Glomerular visceral epithelial cell (primary cell): Measurements from ENCODE around the gene INPP4B.
A peak's percentile ranks its signal among the peaks of the same experiment; 100 is the strongest.

ENCODE experiments used
- DNase-seq: peaks from one replicate; pipeline ENCODE4 v3.0.0-alpha.2; 2016; ENCODE audit errors: extremely low spot score

INPP4B gene

GRCh38 chr4:142238589-142238988 is 607.5 kb downstream of the INPP4B start:
- no peak for DNase-seq

DNA sequence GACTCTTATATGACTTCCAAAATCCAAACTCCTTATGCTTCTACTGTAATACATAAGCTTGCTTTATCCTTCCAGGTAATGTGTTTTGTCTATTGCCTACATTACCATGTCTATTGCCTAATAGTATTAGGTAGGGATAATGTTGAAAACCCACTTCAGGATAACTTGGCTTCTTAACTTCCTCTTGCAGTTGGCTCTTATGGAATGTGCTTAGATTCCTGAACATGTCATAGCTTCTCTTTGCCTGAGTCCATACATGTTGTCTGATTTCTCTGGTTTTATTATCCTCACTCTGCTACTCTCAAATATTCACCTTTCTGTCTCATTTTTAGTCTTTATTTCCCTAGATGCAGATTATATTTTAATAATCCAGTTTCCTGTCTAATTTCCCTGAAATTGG is 609.8 kb downstream of the INPP4B start:
- DNase-seq: no peak

GRCh38 chr4:142231787-142232186 is 614.3 kb downstream of the INPP4B start:
- DNase-seq: no peak

- DNase-seq: no peak
These were observed 615.1 kb downstream of the INPP4B start for GRCh38 chr4:142230991-142231390.

DNA sequence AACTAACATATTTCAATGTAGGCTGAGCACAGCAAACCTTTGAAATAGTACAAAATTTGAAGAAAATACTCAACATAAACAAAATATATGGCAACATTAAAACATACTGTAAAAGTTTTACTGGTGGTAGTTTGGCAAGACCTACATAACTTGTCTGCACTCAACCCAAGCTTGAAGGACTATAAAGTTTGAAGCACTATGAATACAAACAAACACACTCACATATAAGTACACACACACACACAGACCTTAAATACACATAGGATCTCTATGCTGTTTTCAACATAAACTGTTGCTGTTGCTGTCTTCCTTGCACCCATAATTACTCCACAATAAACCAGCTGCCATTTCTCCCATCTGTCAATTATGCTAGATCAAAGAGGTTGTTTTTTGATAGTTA is 620.1 kb downstream of the INPP4B start:
- no peak for DNase-seq

- no peak for DNase-seq
These were observed 624.0 kb downstream of the INPP4B start for GRCh38 chr4:142222127-142222526.

GRCh38 chr4:142218726-142219125 is 627.4 kb downstream of the INPP4B start:
- DNase-seq: no peak

DNA sequence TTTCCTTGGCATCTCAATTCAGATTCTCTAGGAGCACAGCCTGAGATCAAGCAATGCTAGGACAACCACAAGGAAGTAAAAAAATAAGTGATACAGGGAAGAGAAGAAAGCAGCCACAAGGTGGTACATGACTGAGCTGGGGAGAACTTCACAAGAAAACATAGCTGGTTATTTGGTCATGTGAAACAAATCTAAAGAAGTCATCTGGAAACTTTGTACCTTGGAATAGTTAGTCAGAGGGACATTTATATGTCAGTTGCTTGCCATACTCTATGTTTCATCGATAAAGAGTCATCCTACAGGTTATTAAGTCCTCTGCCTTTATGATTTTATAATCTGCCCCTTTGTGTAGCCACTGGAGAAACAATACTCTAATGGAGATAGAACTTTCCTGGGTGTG is 634.7 kb downstream of the INPP4B start:
- peak; percentile 2 for DNase-seq

GRCh38 chr4:142203505-142203904 is 642.6 kb downstream of the INPP4B start:
- no peak for DNase-seq

DNA sequence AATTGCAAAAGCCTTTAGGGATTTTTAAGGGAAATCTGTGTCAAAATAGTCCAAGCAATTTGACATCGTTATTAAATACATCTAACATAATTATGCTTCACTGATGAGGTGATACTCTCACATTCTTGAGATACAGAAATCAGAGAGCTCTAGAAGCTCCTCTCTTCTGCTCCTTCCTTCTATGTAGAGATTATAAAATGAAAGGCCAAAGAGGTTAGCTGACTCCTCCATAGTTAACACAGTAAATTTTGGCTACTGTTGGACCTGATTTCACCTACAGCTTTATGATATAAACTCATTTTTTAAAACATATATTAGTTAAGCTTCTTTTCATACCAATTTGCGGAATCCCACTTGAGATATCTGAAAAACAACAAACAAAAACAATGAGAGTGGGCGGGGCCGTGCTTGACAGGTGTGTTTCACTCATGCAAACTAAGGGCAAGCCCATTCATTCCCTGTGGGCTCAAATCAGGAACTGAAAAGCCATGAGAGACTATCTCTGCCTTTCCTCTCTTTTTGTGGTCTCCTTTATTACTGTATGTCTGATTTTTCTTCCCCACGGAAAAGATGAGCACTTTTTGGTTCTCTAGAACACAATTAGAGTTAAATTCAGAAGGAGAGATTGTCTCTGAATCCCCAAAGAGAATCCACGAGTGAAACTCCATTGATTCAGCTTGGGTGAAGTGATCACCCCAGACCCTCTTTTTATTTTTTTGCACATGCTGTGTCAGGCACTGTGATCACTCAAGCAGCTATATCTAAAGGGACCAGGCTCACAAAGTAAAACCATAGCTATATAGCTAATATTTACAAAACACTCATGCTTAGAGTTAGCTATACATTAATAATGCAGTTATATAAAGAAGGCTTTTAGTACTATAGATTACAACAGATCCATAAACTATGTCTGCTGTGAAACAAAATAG is 643.4 kb downstream of the INPP4B start:
- no peak for DNase-seq

GRCh38 chr4:142201041-142201440 is 645.1 kb downstream of the INPP4B start:
- DNase-seq: no peak

GRCh38 chr4:142194905-142195304 is 651.2 kb downstream of the INPP4B start:
- DNase-seq: no peak

DNA sequence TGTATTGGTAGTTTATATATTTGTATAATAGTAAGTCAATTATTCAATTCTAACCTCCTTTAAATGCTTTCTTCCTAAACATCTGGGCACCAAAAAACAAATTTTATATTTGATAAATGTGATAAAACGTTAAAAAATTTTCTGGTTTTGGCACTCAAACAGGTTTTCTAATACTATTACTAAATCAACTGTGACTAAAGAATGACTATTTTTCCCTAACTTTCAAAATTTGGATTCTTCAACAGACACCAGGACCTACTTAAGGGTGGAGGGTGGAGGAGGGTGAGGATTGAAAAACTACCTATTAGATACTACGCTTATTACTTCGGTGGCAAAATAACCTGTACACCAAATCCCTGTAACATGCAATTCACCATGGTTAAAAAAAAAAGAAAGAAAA is 654.2 kb downstream of the INPP4B start:
- DNase-seq: no peak

- DNase-seq: no peak
These were observed 665.1 kb downstream of the INPP4B start for GRCh38 chr4:142181021-142181420.

- no peak for DNase-seq
These were observed 676.9 kb downstream of the INPP4B start for GRCh38 chr4:142169216-142169615.

- DNase-seq: no peak
These were observed 677.9 kb downstream of the INPP4B start for GRCh38 chr4:142168181-142168580.

DNA sequence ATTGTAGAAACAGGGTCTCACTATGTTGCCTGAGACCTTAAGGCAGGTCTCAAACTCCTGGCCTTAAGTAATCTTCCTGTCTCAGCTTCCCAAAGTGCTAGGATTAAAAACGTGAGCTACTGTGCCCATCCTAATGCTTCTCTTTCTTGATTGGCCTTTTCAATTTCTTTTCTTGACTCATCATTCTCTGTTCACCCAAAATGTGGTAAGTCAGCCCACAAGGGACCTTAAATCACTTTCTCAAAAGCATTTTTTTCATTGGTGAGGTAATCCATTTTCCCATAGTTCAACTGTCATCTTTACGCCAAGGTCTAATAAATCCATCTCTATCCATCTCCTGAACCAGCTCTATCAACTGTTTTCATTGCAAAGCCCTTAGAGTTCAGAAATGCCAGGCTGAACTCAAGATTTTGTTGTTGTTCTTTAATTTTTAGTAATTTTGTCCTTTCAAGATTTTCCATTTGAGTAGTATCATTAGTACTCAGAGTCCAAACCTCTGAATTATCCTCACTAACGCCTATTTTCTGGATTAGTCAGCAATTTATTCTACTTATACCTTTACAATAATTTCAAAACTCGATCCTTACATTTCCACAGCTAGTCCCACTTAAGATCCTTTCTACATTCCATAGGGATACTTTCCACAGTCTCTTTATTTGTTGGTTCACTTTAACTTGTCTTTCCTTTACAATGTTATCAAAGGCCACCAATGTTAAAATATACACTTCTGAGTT is 681.2 kb downstream of the INPP4B start:
- DNase-seq: no peak

- no peak for DNase-seq
These were observed 685.0 kb downstream of the INPP4B start for GRCh38 chr4:142161086-142161485.

GRCh38 chr4:142160509-142160908 is 685.6 kb downstream of the INPP4B start:
- no peak for DNase-seq

DNA sequence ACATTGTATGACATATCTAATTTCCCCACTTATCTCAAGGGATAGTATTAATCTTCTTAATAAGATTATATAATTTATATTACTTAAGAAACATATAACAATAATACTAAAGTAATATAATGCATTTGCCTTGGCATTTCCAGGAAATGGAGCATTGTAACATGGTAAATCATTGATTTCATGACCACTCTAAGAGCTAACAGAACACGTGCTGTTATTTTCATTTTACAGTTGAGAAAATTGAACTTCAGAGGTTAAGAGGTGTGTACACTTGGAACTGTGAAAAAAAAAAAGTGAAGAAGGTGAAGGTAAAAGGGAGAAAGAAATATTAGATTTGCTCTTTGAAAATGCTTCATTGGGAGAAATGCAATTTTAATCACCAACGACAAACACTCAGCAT is 687.1 kb downstream of the INPP4B start:
- no peak for DNase-seq

DNA sequence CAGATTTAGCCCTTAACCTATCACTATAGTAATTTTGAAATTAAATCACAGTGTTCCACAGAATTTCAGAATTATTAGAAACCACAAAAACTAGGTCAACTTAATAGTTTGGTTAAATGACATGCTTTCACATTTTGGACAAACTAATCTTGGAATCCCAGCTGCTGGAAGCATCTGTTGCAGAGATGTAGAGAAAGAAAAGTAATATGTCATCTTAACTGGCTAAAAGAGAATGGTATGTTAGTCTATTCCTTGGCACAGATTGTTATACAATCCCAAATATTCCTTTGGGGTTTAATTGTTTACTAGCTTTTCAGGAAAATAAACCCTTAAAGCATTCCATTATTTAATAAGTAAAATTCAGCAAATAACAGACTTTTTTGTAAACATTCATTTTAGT is 689.8 kb downstream of the INPP4B start:
- no peak for DNase-seq

DNA sequence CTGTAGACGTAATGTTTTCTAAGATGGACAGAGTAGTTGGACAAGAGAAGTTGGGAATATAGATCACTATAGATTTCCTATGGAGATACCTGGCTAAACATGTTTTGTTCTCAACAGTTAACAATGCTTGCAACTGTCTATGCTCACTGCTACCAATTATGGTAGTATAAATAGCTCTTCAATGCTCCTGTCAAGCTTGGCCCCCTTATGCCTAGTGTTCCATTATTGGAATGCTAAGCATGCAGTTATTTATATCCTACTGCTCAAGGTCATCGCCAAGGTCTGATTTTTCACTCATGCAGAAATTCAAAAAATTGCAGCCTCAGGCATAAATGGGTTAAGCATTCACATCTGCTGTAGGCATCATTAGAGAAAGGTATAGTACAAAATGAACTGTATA is 690.8 kb downstream of the INPP4B start:
- DNase-seq: no peak

DNA sequence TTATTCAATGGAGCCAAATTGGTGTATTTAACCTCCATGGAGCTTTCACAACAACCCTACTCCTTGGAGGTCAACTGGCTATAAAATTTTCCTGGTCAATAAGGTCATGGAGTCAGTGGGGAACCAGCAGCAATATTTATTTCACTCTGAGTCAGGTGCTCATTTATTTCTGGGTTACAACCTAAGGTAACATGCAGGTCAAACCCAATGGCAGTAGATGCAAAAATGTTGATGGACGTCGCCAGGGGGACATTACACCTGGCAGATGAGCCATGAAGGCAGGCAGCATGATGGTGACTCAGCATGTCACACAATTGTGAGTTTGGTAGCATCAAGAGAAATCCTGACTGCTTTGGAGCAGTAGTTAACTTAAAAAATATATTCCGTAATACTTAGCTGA is 695.6 kb downstream of the INPP4B start:
- no peak for DNase-seq
